Measurements from ENCODE around the gene CYBB. TPM values are rescaled to one million over a fixed set of nuclear protein-coding genes. Genes with fewer than 3 reads are reported as not detected.

CYBB gene
- total RNA-seq, 1 experiment from 2014 or later = 0.23 TPM

GRCh38 chrX:37803057-37803456, 23.2 kb downstream of the CYBB start:
- intact Hi-C loops (cut with micrococcal nuclease; ENCODE audit: unreplicated experiment) (no loop called here), in situ Hi-C loops (cut with HindIII; ENCODE audit: low pct_unique_long_range_greater_than_20kb, low sequenced_read_pairs) (no loop called here)
- no TSS peak for BruUV-seq (replicated peaks)
- DNase-seq (ENCODE audit: low read depth, low spot score) = no peak
- TF ChIP-seq SIN3A (IDR thresholded peaks at IDR 0.05; ENCODE audit: borderline replicate concordance, insufficient read depth, low read depth, low read length) = no peak
- TF ChIP-seq CTCF (IDR thresholded peaks at IDR 0.05) = no peak
- no peak for TF ChIP-seq TCF7L2 (IDR thresholded peaks at IDR 0.05; ENCODE audit: low read depth, low read length)
- no peak for TF ChIP-seq POLR2AphosphoS5 (IDR thresholded peaks at IDR 0.05; ENCODE audit: low read depth, low read length)
- TF ChIP-seq REST (IDR thresholded peaks at IDR 0.05; ENCODE audit: insufficient read depth in 1 of 2, low read depth in 2 of 2, low read length in 1 of 2) = no peak
- ATAC-seq = no peak
- Histone ChIP-seq H3K27ac (ENCODE audit: low read length) (no peak overlapping the region), H3K9me3 (ENCODE audit: control insufficient read depth, insufficient read depth, low read depth, low read length) (no peaks in the 10 kb centered on the region), H3K4me1 (ENCODE audit: control insufficient read depth, insufficient read depth, low read length) (no peaks in the 10 kb centered on the region), H3K4me3 (ENCODE audit: low read depth in 2 of 2, low read length in 2 of 2) (no peak overlapping the region), H3K27me3 (ENCODE audit: control insufficient read depth, insufficient read depth, low read length) (no peaks in the 10 kb centered on the region), H3K36me3 (ENCODE audit: control insufficient read depth, insufficient read depth, low read length) (no peaks in the 10 kb centered on the region)
- ChIA-PET POLR2A (no interaction called here), CTCF (no interaction called here)

GRCh38 chrX:37809970-37810369, 30.1 kb downstream of the CYBB start:
- DNase-seq (ENCODE audit: low read depth, low spot score) (no peak), ATAC-seq (no peak)
- H3K27me3 ChIP-seq (ENCODE audit: control insufficient read depth, insufficient read depth, low read length) = no peaks in the 10 kb centered on the region
- intact Hi-C loops (cut with micrococcal nuclease; ENCODE audit: unreplicated experiment) (no loop called here), in situ Hi-C loops (cut with HindIII; ENCODE audit: low pct_unique_long_range_greater_than_20kb, low sequenced_read_pairs) (no loop called here)
- no peaks in the 10 kb centered on the region for H3K9me3 ChIP-seq (ENCODE audit: control insufficient read depth, insufficient read depth, low read depth, low read length)
- POLR2A ChIA-PET = no interaction called here
- TF ChIP-seq CTCF (IDR thresholded peaks at IDR 0.05) (no peak), POLR2AphosphoS5 (IDR thresholded peaks at IDR 0.05; ENCODE audit: low read depth, low read length) (no peak), REST (IDR thresholded peaks at IDR 0.05; ENCODE audit: insufficient read depth in 1 of 2, low read depth in 2 of 2, low read length in 1 of 2) (no peak), TCF7L2 (IDR thresholded peaks at IDR 0.05; ENCODE audit: low read depth, low read length) (no peak), SIN3A (IDR thresholded peaks at IDR 0.05; ENCODE audit: borderline replicate concordance, insufficient read depth, low read depth, low read length) (no peak)
- H3K27ac ChIP-seq (ENCODE audit: low read length) = no peak overlapping the region
- H3K36me3 ChIP-seq (ENCODE audit: control insufficient read depth, insufficient read depth, low read length) = no peaks in the 10 kb centered on the region
- no TSS peak for BruUV-seq (replicated peaks)
- no peaks in the 10 kb centered on the region for H3K4me1 ChIP-seq (ENCODE audit: control insufficient read depth, insufficient read depth, low read length)
- no peak overlapping the region for H3K4me3 ChIP-seq (ENCODE audit: low read depth in 2 of 2, low read length in 2 of 2)
- CTCF ChIA-PET = no interaction called here

Measured in Panc1 (cell line).